ENCODE data around the gene SIAE. TPM values are rescaled to one million over a fixed set of nuclear protein-coding genes. Genes with fewer than 3 reads are reported as not detected.

The SIAE gene
- total RNA-seq, 1 donor from 2014 or later, result 5.3 TPM

DNA sequence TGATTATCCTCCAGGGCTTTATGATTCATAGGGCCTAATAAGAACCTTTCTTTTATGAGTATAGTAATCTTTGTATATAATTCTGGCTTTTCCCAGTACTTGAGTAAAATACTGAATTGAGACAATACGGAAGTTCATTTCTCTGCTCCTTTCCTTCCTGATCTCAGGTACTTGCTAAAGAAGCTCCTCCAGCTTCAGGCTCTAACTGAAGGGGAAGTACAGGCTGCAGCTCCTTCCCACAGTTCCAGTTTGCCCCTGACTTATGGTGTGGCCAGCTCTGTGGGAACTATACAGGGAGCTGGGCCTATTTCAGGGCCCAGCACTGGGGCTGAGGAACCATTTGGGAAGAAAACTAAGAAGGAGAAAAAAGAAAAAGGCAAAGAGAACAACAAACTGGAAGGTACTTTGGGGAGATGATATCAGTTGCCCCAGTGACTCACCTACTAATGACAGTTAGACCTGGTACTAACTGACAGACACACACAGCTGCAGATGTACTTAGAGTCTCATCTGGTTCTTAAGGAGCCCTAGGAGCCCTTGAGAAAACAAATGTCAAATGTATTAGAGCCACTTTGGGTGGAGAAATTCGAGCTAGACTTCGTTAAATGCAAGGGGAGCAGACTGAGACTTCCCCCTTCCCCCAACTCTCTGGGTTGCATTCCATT, 47.9 kb downstream of the SIAE start:
- H3K9me3 Mint-ChIP-seq, result no peaks in the 10 kb centered on the region
- H3K36me3 Mint-ChIP-seq (ENCODE audit: low read depth), result peaks cover 8% of the 10 kb centered on the region
- peaks cover 23% of the 10 kb centered on the region for H3K4me1 Mint-ChIP-seq
- no peak for DNase-seq (ENCODE audit: low read depth, low spot score)
- peak overlapping the region; percentile 12 for H3K4me3 Mint-ChIP-seq
- no peak overlapping the region for H3K27ac Mint-ChIP-seq (ENCODE audit: unreplicated experiment)
- H3K27me3 Mint-ChIP-seq (ENCODE audit: low read depth), result peaks cover 6% of the 10 kb centered on the region
- no peak for TF ChIP-seq CTCF (conservative IDR thresholded peaks at IDR 0.05)

GRCh38 chr11:124623861-124624525, 49.5 kb downstream of the SIAE start:
- peaks cover 23% of the 10 kb centered on the region for H3K4me1 Mint-ChIP-seq
- peaks cover 8% of the 10 kb centered on the region for H3K36me3 Mint-ChIP-seq (ENCODE audit: low read depth)
- DNase-seq (ENCODE audit: low read depth, low spot score), result no peak
- H3K4me3 Mint-ChIP-seq, result peak overlapping the region; percentile 95
- TF ChIP-seq CTCF (conservative IDR thresholded peaks at IDR 0.05), result no peak
- H3K9me3 Mint-ChIP-seq, result no peaks in the 10 kb centered on the region
- no peak overlapping the region for H3K27ac Mint-ChIP-seq (ENCODE audit: unreplicated experiment)
- H3K27me3 Mint-ChIP-seq (ENCODE audit: low read depth), result peaks cover 20% of the 10 kb centered on the region

DNA sequence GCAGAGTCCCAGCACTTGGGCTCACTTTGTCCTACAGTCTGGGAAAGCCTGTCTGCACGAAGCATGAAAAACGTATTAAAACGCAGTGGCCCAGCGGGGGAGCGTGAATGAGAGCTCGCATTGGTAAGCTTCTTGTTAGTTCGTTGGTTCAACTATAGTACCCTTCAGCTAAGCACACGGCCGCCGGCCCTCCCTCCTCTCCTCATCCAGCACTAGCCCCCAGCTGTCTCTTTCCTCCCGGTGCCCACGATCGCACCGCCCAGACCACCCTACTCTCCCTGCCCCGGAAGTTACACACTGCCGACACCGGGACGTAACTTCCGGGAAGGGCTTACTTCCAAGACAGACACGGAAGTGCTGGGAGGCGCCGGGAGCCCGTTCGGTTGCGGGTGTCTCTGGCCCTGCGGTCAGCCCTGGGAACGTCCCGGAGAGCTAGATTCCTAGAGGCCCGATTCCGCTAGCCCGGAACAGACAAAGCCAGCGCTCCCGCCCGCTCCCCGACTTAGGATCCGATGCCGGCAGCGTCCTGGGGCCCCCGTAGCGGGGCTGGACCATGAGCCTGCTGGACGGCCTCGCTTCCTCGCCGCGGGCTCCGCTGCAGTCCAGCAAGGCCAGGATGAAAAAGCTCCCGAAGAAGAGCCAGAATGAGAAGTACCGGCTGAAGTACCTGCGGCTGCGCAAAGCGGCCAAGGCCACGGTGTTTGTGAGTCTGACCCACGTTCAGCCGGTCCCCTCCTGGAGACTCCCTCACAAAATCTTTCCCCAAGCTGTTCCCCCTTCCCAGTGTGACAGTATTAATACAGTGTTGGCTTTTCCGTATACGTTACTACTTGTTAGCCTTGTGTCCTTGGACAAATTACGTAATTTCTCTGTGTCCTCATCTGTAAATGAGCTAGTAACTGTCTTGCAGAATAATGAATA, 50.7 kb downstream of the SIAE start, which contains the start of gene TBRG1:
TSS of gene TBRG1 (plus strand) at position 334 of the 921 bp plus-strand sequence. CDS start at position 554, 220 bp downstream.
- Mint-ChIP-seq H3K4me3 (peak within 1 kb of the TSS; percentile 95), H3K27me3 (ENCODE audit: low read depth) (peaks cover 29% of the 10 kb centered on the region), H3K36me3 (ENCODE audit: low read depth) (peaks cover 8% of the 10 kb centered on the region), H3K9me3 (no peaks in the 10 kb centered on the region), H3K4me1 (peaks cover 23% of the 10 kb centered on the region), H3K27ac (ENCODE audit: unreplicated experiment) (peak within 1 kb of the TSS; percentile 94)
- no peak for TF ChIP-seq CTCF (conservative IDR thresholded peaks at IDR 0.05)
- DNase-seq (ENCODE audit: low read depth, low spot score), result peak; percentile 73

GRCh38 chr11:124618863-124619262, 54.7 kb downstream of the SIAE start:
- H3K27ac Mint-ChIP-seq (ENCODE audit: unreplicated experiment), result no peak overlapping the region
- DNase-seq (ENCODE audit: low read depth, low spot score), result no peak
- no peaks in the 10 kb centered on the region for H3K9me3 Mint-ChIP-seq
- H3K27me3 Mint-ChIP-seq (ENCODE audit: low read depth), result peaks cover 38% of the 10 kb centered on the region
- no peak overlapping the region for H3K4me3 Mint-ChIP-seq
- no peak for TF ChIP-seq CTCF (conservative IDR thresholded peaks at IDR 0.05)
- H3K36me3 Mint-ChIP-seq (ENCODE audit: low read depth), result no peaks in the 10 kb centered on the region
- peaks cover 19% of the 10 kb centered on the region for H3K4me1 Mint-ChIP-seq

DNA sequence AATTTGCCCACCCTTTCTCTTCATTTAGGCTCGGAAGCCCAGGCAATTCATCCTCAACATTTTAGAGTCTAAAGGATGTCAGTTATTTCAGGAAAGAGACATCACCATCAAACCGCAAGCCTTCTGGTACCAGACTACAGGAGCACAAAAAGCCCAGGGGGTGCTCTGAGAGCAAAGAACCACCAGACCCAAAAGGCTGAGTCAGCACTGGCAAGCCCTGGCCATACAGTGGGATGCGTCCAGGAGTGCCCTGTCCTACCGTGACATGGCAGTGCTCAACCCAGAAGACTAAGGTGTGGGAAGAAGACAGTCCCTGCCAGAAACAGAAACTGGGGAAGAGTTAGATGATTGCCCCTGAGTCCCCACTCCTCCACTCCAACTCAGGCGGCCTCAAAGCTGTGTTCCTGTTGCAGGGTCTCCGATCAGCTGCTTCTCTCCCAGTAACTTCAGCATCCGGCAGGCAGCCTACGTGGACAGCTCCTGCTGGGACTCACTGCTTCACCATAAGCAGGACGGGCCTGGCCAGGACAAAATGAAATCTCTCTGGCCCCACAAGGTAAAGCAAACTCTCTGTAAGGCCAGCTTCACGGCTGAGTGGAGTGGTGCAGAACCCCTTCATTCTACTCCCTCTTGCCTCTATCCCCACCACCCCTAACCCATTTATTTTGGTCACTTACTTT, 60.8 kb downstream of the SIAE start:
- peaks cover 17% of the 10 kb centered on the region for H3K27me3 Mint-ChIP-seq (ENCODE audit: low read depth)
- no peak for DNase-seq (ENCODE audit: low read depth, low spot score)
- no peaks in the 10 kb centered on the region for H3K4me1 Mint-ChIP-seq
- TF ChIP-seq CTCF (conservative IDR thresholded peaks at IDR 0.05), result no peak
- no peak overlapping the region for H3K27ac Mint-ChIP-seq (ENCODE audit: unreplicated experiment)
- no peaks in the 10 kb centered on the region for H3K36me3 Mint-ChIP-seq (ENCODE audit: low read depth)
- no peak overlapping the region for H3K4me3 Mint-ChIP-seq
- H3K9me3 Mint-ChIP-seq, result no peaks in the 10 kb centered on the region
